A673 (cell line): ENCODE measurements around the gene PDE8B.

Experiments used
- EZH2 ChIP-seq: fragments of 200-600 bp; sonication (generic); IDR thresholded peaks from 2 replicates; pipeline ENCODE4 v1.6.1; 2017; ENCODE audit warnings: borderline replicate concordance, low read depth, mild to moderate bottlenecking, mixed read lengths, antibody characterized with exemption, low read length; ENCODE audit not compliant: poor library complexity, severe bottlenecking
- TF ChIP-seq, protein P1 (sequence below): fragments of 300-800, 200-600 bp; sonication (generic); conservative IDR thresholded peaks from 2 replicates; pipeline ENCODE4 v1.5.1; 2017; ENCODE audit warnings: low read depth, mild to moderate bottlenecking, antibody characterized with exemption, low read length, moderate library complexity, mixed read lengths

DNA sequence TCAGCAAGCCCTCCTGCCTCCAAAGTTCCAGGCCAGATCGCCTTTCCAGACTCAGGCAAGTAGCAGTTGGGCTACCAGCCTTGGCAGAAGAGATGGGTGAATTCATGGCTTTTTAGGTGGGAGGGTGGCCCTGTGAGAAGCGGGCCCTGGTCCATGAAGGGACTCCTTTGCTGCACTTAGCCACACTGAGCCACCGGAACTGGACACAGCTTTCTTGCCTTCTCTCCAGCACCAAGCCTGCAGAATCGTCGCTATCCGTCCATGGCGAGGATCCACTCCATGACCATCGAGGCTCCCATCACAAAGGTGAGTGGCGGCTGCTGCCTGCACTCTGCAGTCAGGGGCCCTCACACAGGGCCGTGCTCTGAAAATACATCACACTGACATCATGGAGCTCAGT is 196.7 kb downstream of the PDE8B start:
- TF ChIP-seq EZH2: no peak
- TF ChIP-seq, protein P1, sequence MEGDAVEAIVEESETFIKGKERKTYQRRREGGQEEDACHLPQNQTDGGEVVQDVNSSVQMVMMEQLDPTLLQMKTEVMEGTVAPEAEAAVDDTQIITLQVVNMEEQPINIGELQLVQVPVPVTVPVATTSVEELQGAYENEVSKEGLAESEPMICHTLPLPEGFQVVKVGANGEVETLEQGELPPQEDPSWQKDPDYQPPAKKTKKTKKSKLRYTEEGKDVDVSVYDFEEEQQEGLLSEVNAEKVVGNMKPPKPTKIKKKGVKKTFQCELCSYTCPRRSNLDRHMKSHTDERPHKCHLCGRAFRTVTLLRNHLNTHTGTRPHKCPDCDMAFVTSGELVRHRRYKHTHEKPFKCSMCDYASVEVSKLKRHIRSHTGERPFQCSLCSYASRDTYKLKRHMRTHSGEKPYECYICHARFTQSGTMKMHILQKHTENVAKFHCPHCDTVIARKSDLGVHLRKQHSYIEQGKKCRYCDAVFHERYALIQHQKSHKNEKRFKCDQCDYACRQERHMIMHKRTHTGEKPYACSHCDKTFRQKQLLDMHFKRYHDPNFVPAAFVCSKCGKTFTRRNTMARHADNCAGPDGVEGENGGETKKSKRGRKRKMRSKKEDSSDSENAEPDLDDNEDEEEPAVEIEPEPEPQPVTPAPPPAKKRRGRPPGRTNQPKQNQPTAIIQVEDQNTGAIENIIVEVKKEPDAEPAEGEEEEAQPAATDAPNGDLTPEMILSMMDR: no peak
